Measurements from ENCODE around the gene LPGAT1.

- no peak for TF ChIP-seq POLR2A (IDR thresholded peaks at IDR 0.05)
- TF ChIP-seq CTCF (IDR thresholded peaks at IDR 0.05), result no peak
These were observed 34.6 kb upstream of the LPGAT1 start for GRCh38 chr1:211865180-211865579.

All from lower leg skin (tissue), 3 donors.